LNCAP (cell line): ENCODE data around the gene DEFB131B.

ENCODE experiments used
- TF ChIP-seq, protein P1 (sequence below): fragments of 450-650 bp; IDR thresholded peaks from 2 replicates; pipeline ENCODE4 v1.5.1; 2017; ENCODE audit warnings: mild to moderate bottlenecking

The DEFB131B gene

DNA sequence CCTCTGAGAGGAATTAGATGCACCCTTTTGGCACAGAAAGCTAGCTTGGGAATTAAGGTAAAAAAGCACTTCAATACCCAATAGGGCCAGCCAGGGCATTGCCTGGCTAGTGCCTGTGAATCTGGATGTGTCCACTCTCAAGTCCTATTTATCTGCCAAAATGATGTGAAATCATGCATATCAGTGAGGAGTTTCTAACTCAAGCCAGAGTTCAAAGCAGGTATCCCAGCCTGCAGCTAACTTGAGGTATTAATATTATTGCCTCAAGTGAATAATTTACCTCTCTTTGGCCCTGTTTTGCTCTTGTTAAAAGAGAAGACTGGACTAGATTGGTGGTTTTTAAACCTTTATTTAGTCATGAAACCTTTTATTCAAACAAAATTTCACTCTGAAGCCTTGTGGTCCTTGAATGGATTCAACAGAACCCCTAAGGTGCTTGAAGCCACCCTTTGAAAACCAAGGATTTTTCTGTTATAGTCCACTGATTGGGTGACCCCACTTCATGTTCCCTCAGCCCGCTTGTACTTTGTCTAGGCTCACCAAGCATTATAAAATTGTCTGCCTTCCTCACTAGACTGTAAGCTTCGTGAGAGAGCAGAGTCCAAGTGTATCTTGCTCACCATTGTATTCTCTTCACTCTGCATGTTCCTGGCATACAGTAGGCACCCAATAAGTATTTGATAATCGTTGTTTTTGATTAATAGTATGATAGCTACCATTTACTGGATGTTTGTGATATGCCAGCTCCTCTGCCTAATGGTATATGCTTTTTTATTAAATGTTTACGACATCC lies 55.1 kb downstream of the DEFB131B start:
- TF ChIP-seq, protein P1, sequence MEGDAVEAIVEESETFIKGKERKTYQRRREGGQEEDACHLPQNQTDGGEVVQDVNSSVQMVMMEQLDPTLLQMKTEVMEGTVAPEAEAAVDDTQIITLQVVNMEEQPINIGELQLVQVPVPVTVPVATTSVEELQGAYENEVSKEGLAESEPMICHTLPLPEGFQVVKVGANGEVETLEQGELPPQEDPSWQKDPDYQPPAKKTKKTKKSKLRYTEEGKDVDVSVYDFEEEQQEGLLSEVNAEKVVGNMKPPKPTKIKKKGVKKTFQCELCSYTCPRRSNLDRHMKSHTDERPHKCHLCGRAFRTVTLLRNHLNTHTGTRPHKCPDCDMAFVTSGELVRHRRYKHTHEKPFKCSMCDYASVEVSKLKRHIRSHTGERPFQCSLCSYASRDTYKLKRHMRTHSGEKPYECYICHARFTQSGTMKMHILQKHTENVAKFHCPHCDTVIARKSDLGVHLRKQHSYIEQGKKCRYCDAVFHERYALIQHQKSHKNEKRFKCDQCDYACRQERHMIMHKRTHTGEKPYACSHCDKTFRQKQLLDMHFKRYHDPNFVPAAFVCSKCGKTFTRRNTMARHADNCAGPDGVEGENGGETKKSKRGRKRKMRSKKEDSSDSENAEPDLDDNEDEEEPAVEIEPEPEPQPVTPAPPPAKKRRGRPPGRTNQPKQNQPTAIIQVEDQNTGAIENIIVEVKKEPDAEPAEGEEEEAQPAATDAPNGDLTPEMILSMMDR: no peak
